GM12892 (cell line): Measurements from ENCODE around the gene ANKRD6.

Source experiments
- POLR2A ChIP-seq: IDR thresholded peaks from 2 replicates; pipeline ENCODE4 v1.6.1; 2011; ENCODE audit warnings: low read depth, low read length, control low read depth
- POLR2AphosphoS5 ChIP-seq: IDR thresholded peaks from 2 replicates; pipeline ENCODE4 v1.6.1; 2011; ENCODE audit warnings: low read depth, low read length, control low read depth
- TAF1 ChIP-seq: IDR thresholded peaks from 2 replicates; pipeline ENCODE4 v1.6.1; 2011; ENCODE audit warnings: low read depth, mild to moderate bottlenecking, control low read depth, low read length, borderline replicate concordance

DNA sequence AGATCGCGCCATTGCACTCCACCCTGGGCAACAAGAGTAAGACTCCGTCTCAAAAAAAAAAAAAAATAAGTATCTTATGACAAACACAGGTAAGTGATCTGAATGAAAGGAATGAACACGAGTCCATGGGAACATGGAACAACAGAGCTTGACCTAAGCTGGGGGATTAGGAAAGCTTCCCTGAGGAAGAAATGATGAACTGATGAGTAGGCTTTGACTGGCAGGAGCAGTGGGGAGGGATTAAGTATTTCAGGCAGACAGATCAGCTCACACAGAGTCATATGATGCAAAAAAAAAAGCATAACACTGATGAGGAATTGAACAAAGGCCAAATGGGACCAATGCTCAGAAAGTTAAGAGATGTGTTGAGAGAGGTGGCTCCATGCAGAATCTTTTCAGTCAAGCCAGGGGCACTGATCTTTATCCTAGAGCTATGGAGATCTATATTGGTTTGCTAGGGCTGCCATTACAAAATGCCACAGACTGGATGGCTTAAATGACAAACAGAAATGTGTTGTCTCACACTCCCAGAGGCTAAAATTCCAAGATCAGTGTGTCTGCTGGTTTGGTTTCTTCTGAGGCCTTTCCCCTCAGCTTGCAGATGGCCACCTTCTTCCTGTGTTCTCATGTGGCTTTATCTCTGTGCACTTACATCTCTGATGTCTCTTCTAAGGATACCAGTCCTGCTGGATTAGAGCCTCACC is 85.6 kb downstream of the ANKRD6 start:
- TF ChIP-seq POLR2A (no peak), POLR2AphosphoS5 (no peak), TAF1 (no peak)
